HEK293 (cell line): ENCODE results near the gene THRSP.
A peak's percentile ranks its signal among the peaks of the same experiment; 100 is the strongest.

Experiments
- KLF1 ChIP-seq: fragments of 450-650 bp; formaldehyde crosslinking; IDR thresholded peaks from 2 replicates; pipeline ENCODE4 v1.5.1; 2016; ENCODE audit warnings: missing biosample characterization, missing genetic modification characterization
- MZF1 ChIP-seq: fragments of 450-650 bp; formaldehyde crosslinking; IDR thresholded peaks from 2 replicates; pipeline ENCODE4 v1.5.1; 2017; ENCODE audit warnings: missing biosample characterization, missing genetic modification characterization, borderline replicate concordance
- YY1 ChIP-seq: fragments of 450-650 bp; formaldehyde crosslinking; IDR thresholded peaks from 2 replicates; pipeline ENCODE4 v1.5.1; 2018; ENCODE audit warnings: missing biosample characterization, missing genetic modification characterization
- ZBTB1 ChIP-seq: fragments of 450-650 bp; formaldehyde crosslinking; IDR thresholded peaks from 2 replicates; pipeline ENCODE4 v1.5.1; 2016; ENCODE audit warnings: missing biosample characterization, missing genetic modification characterization
- ZBTB21 ChIP-seq: fragments of 450-650 bp; formaldehyde crosslinking; IDR thresholded peaks from 2 replicates; pipeline ENCODE4 v1.5.1; 2017; ENCODE audit warnings: missing biosample characterization, missing genetic modification characterization
- ZNF174 ChIP-seq: fragments of 450-650 bp; formaldehyde crosslinking; IDR thresholded peaks from 2 replicates; pipeline ENCODE4 v1.5.0; 2017; ENCODE audit warnings: missing biosample characterization, mild to moderate bottlenecking, missing genetic modification characterization
- ZNF274 ChIP-seq, 2 experiments: fragments of 200-500 bp in 1 of 2; fragments of 450-650 bp in 1 of 2; sonication (Bioruptor generic) in 1 of 2; formaldehyde crosslinking in 1 of 2; IDR thresholded peaks; 2 replicates each; pipeline versions ENCODE4 v1.5.1 to v1.6.1; 2014 to 2016; ENCODE audit warnings: borderline replicate concordance in 1 of 2, inconsistent platforms in 1 of 2, low read length in 1 of 2, missing biosample characterization in 1 of 2, missing genetic modification characterization in 1 of 2
- ZNF311 ChIP-seq: fragments of 450-650 bp; formaldehyde crosslinking; IDR thresholded peaks from 2 replicates; pipeline ENCODE4 v1.5.1; 2017; ENCODE audit warnings: missing biosample characterization, missing genetic modification characterization, borderline replicate concordance
- ZNF341 ChIP-seq: fragments of 450-650 bp; formaldehyde crosslinking; IDR thresholded peaks from 2 replicates; pipeline ENCODE4; 2016; ENCODE audit warnings: low read depth, missing biosample characterization, missing genetic modification characterization
- ZSCAN30 ChIP-seq: fragments of 450-650 bp; IDR thresholded peaks from 2 replicates; pipeline ENCODE4 v1.5.1; 2018; ENCODE audit warnings: missing biosample characterization, mild to moderate bottlenecking, missing genetic modification characterization, moderate library complexity
- TF ChIP-seq, protein P1 (sequence below): fragments of 450-650 bp; formaldehyde crosslinking; IDR thresholded peaks from 2 replicates; pipeline ENCODE4 v1.5.1; 2016; ENCODE audit warnings: missing biosample characterization, missing genetic modification characterization
- TF ChIP-seq, protein P2 (sequence below): fragments of 450-650 bp; formaldehyde crosslinking; IDR thresholded peaks from 2 replicates; pipeline ENCODE4 v1.5.1; 2016; ENCODE audit warnings: missing biosample characterization, missing genetic modification characterization
- TF ChIP-seq, protein P3 (sequence below): fragments of 450-650 bp; formaldehyde crosslinking; IDR thresholded peaks from 2 replicates; pipeline ENCODE4 v1.5.1; 2016; ENCODE audit warnings: missing biosample characterization, missing genetic modification characterization

DNA sequence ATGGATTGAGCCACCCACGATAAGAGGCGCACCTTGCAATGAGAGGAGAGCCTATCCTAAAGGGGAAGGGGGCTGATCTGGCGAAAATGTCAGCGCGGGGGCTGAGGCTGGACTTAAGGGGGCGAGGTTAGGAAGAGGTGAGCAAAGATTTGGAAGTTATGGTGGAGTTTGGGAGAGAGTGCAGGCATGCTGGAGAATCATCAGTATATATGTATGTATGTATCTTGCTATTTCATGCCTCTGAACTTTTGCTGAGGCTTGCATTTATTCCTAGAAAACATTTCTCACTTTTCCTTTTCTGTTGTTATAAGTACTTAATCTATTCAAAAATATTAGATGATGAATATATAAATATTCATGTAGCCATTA lies 17.2 kb upstream of the THRSP start:
- TF ChIP-seq, protein P1, sequence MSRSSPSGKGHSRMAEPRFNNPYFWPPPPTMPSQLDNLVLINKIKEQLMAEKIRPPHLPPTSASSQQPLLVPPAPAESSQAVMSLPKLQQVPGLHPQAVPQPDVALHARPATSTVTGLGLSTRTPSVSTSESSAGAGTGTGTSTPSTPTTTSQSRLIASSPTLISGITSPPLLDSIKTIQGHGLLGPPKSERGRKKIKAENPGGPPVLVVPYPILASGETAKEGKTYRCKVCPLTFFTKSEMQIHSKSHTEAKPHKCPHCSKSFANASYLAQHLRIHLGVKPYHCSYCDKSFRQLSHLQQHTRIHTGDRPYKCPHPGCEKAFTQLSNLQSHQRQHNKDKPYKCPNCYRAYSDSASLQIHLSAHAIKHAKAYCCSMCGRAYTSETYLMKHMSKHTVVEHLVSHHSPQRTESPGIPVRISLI (tag by site-specific recombination), result no peak
- TF ChIP-seq ZNF341 (tag by site-specific recombination) (no peak), YY1 (tag by site-specific recombination) (no peak), ZNF274 (IDR thresholded peaks at IDR 0.05; ENCODE audit: low read length) (no peak), ZNF274 (tag by site-specific recombination; IDR thresholded peaks at IDR 0.05; ENCODE audit: borderline replicate concordance) (no peak), ZNF311 (no peak), ZSCAN30 (no peak), KLF1 (tag by site-specific recombination) (no peak), ZBTB21 (tag by site-specific recombination) (no peak), MZF1 (tag by site-specific recombination) (no peak), ZBTB1 (tag by site-specific recombination) (no peak), ZNF174 (tag by site-specific recombination) (no peak)
- TF ChIP-seq, protein P2, sequence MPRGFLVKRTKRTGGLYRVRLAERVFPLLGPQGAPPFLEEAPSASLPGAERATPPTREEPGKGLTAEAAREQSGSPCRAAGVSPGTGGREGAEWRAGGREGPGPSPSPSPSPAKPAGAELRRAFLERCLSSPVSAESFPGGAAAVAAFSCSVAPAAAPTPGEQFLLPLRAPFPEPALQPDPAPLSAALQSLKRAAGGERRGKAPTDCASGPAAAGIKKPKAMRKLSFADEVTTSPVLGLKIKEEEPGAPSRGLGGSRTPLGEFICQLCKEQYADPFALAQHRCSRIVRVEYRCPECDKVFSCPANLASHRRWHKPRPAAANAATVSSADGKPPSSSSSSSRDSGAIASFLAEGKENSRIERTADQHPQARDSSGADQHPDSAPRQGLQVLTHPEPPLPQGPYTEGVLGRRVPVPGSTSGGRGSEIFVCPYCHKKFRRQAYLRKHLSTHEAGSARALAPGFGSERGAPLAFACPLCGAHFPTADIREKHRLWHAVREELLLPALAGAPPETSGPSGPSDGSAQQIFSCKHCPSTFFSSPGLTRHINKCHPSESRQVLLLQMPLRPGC (tag by site-specific recombination), result no peak
- TF ChIP-seq, protein P3, sequence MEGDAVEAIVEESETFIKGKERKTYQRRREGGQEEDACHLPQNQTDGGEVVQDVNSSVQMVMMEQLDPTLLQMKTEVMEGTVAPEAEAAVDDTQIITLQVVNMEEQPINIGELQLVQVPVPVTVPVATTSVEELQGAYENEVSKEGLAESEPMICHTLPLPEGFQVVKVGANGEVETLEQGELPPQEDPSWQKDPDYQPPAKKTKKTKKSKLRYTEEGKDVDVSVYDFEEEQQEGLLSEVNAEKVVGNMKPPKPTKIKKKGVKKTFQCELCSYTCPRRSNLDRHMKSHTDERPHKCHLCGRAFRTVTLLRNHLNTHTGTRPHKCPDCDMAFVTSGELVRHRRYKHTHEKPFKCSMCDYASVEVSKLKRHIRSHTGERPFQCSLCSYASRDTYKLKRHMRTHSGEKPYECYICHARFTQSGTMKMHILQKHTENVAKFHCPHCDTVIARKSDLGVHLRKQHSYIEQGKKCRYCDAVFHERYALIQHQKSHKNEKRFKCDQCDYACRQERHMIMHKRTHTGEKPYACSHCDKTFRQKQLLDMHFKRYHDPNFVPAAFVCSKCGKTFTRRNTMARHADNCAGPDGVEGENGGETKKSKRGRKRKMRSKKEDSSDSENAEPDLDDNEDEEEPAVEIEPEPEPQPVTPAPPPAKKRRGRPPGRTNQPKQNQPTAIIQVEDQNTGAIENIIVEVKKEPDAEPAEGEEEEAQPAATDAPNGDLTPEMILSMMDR (tag by site-specific recombination), result 0 out of 2 replicates have a peak, but pooled peaks have one; percentile 6
